ENCODE data around the gene SLC35A5.

DNA sequence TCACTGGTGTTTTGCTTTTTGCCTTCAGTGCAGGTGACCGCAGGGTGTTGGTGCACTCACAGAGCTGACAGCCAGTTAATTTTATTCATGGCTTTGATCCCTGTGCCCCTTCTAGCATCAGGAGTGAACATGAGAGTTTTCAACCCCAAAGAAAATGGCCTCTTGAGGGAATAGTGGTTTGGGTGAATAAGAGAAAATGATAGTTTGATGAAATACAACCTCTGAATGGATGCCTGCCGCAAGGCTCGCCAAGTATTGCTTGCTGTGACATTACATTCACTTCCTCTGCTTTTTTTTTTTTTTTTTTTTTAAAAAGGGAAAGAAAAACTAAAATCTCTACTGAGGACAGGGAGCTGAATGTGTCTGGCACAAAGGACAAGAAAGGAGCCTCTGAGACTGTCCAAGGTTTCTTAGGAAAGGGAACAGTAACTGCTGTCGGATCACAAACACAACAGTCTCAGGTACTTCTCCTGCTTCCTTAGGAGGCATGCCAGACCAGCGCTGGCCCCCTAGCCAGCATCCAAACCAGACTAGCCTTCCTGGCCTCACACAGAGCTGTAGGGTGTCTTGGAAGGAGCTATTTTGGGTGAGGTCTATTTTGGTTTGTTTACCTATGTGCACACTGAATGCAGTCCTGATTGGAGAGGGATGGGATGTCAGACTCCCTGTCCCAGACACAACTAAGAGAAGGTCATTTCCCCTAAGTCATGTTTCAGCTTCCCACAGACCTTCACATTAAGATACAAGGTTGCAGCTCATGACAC, 50.1 kb downstream of the SLC35A5 start:
- no peak for TF ChIP-seq CTCF (conservative IDR thresholded peaks at IDR 0.05; ENCODE audit: low read depth, low read length)
- TF ChIP-seq EZH2 (IDR thresholded peaks at IDR 0.05; ENCODE audit: borderline replicate concordance, low read depth, low read length, poor library complexity, severe bottlenecking), result no peak
